ENCODE data around the gene POMT2.

The POMT2 gene

GRCh38 chr14:77248666-77249065 is 72.0 kb downstream of the POMT2 start:
- Histone ChIP-seq H3K4me3 (no peak overlapping the region), H3K27ac (no peak overlapping the region)

- Histone ChIP-seq H3K4me3 (no peak overlapping the region), H3K27ac (no peak overlapping the region)
These were observed 73.9 kb downstream of the POMT2 start for GRCh38 chr14:77246784-77247183.

- H3K27ac ChIP-seq, result no peak overlapping the region
- H3K4me3 ChIP-seq, result no peak overlapping the region
These were observed 74.9 kb downstream of the POMT2 start for GRCh38 chr14:77245820-77246219.

DNA sequence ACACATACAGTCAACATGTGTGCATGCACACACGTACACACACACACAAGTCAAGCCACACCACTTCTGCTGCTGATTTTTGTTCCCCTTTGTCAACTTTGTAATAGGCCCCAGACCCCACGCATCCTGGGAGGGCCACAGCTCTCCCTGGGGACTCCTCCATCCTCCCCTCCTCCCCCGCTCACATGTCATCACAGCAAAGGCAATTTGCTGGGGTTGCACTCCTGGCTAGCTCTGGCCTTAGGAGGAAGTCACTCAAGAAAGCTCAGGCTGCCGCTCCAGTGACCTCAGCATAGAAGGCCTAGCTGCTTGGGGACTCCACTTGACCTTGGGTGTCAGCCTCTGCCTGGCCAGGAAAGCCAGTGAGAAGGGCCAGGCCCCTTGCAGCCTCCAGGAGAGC is 76.8 kb downstream of the POMT2 start:
- H3K4me3 ChIP-seq, result no peak overlapping the region
- H3K27ac ChIP-seq, result no peak overlapping the region

DNA sequence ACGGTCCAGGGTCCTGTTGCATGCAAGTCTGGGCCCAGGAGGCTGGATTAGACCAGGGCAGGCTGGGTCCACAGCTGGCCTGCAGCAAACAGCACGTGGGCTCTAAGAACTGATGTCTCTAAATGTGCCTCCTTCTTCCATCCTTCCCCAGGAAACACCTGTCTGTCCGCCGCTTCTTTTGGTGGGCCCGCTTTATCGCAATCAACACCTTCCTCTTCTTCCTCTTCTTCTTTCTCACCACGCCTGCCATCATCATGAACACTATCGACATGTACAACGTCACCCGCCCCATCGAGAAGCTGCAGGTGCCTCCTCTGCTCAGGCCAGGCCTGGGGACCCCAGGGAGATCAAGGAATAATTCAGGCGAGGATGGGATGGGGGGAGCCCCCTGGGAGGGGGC is 77.9 kb downstream of the POMT2 start:
- H3K4me3 ChIP-seq, result no peak overlapping the region
- no peak overlapping the region for H3K27ac ChIP-seq

DNA sequence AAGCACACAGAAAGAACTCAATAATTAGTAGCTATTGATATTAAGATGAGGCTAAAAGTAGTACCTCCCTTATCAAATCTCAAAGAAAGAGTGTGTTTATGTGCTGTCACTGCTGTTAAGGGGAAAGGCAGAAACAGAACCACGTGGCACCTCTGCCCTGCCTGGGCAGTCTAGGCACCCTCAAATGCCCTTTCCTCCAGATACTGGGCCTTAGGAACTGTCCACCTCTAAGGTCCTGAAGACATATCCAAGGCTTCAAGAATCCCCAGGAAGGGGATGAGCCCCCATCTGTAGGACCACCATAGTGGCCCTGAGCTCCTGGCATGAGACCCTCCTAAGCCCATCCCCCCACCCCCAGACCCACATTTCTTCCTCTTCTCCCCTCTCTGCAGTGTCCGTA is 78.7 kb downstream of the POMT2 start:
- Histone ChIP-seq H3K27ac (no peak overlapping the region), H3K4me3 (no peak overlapping the region)

DNA sequence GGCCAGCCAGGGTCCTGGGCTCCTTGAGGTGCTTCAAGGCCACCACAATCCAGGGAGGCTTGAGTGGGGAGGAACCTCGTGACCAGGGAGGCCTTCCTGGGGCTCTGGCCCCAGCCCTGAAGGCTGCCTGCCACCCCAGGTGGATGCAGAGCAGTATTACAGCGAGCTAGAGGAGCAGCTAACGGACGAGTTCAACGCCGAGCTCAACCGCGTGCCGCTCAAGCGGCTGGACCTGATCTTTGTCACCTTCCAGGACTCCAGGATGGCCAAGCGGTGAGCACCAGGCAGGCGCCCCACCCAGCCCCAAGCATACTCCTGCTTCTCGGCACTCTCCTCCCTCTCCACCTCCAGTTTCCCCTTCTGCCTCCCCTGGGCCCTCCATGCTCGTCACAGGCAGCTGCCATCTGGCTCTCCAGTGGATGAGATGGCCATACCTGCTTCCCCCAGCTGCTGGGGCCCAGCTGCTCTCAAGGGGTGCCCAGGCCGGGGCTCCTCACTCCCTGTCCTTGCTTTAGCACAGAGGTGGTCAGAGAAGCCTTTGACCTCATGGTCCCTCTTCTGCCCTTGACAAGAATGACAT is 80.3 kb downstream of the POMT2 start:
- Histone ChIP-seq H3K27ac (no peak overlapping the region), H3K4me3 (no peak overlapping the region)

- Histone ChIP-seq H3K4me3 (no peak overlapping the region), H3K27ac (no peak overlapping the region)
These were observed 81.3 kb downstream of the POMT2 start for GRCh38 chr14:77239412-77239811.

DNA sequence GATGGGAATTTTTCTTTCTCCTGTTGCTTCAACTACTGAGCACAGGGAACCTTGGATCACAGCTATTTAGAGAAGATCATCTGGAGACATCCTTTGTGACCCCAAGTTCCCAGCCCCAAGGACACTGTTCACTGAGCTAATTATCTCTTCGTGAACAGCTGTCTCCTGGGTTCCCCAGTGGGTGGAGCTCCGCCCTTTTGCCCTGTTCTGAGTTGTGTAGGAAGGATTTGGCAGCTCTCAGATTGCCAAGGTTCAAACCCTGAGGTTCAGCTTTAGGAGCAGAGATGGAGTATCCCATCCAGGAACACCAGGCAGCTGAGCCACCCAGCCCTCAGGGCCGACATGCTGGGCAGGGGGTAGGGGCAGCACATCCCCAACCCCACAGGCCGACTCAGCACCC is 81.7 kb downstream of the POMT2 start:
- no peak overlapping the region for H3K27ac ChIP-seq
- H3K4me3 ChIP-seq, result no peak overlapping the region

GRCh38 chr14:77238356-77238755 is 82.3 kb downstream of the POMT2 start:
- no peak overlapping the region for H3K27ac ChIP-seq
- H3K4me3 ChIP-seq, result no peak overlapping the region

DNA sequence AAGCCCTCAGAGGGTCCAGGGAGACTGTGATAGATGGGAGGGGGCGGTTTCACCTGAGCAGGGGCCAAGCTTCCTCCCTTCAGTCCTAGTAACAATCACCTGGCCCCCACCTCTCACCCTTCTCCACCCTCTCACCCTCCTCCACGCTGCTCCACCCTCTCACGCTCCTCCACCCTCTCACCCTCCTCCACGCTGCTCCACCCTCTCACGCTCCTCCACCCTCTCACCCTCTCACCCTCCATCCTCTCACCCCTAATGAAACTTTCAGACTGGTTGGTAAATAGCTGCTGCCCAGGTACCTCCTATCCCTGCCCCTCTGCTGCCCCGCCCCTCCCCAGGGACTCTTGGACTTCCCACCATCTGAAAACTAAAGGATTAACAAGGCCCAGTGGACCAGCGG is 83.9 kb downstream of the POMT2 start:
- H3K4me3 ChIP-seq, result no peak overlapping the region
- H3K27ac ChIP-seq, result no peak overlapping the region

- Histone ChIP-seq H3K27ac (no peak overlapping the region), H3K4me3 (no peak overlapping the region)
These were observed 89.0 kb downstream of the POMT2 start for GRCh38 chr14:77231721-77232120.

DNA sequence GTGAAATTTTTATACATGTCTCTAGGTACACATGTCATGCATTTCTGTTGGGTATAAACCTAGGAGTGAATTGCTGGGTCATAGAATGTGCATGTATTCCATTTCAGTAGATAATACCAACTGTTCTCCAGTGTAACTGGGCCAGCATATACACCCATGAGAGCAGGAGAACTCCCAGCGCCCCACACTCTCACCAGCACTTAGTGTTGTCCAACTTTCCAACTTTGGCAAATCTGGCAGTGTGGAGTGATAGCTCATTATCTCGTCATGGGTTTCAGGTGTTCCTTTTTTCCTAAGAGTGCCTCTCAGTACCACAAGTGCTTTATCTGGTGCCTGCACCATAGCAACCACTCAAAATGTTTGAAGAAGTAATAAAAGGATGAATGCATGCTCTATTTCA is 89.8 kb downstream of the POMT2 start:
- Histone ChIP-seq H3K4me3 (no peak overlapping the region), H3K27ac (no peak overlapping the region)

GRCh38 chr14:77228056-77228455 is 92.6 kb downstream of the POMT2 start:
- H3K27ac ChIP-seq, result no peak overlapping the region
- H3K4me3 ChIP-seq, result no peak overlapping the region

DNA sequence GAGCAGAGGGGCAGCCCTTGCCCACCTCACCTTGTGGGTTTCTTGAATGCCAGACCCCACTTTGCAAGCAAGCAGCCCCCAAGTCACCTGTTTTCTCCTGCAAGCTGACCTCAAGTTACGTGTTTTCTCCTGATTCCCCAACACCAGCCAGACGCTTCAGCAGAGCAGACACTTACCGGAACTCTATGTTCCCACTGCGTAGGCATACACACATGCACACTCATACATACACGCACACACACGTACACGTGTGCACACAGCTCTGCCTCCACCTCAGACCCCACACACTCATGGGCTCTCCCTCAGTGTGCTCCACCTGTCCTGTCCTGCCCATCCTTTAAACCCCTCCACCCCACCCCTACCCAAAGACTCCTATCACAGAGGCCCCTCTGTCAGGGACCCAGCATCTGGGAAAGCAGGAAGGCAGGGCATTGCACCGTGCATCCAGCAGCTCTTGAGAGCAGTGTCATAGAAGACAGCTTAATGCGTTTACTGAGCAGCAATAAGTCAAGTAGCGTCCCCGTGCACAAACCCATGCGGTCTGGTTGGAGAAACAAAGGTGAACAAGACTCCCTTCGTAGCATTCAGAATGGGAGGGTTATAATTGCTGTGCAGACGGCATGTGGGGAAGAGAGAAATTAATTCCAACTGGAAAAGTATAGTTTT is 94.7 kb downstream of the POMT2 start:
- no peak overlapping the region for H3K27ac ChIP-seq
- H3K4me3 ChIP-seq, result no peak overlapping the region

GRCh38 chr14:77225254-77225653 is 95.4 kb downstream of the POMT2 start:
- Histone ChIP-seq H3K27ac (no peak overlapping the region), H3K4me3 (no peak overlapping the region)
